ENCODE measurements around the gene STRAP. TPM values are rescaled to one million over a fixed set of nuclear protein-coding genes. Genes with fewer than 3 reads are reported as not detected.
A peak's percentile ranks its signal among the peaks of the same experiment; 100 is the strongest.

STRAP gene
- total RNA-seq, 2 donors from 2014 or later, result 188 to 362 TPM

DNA sequence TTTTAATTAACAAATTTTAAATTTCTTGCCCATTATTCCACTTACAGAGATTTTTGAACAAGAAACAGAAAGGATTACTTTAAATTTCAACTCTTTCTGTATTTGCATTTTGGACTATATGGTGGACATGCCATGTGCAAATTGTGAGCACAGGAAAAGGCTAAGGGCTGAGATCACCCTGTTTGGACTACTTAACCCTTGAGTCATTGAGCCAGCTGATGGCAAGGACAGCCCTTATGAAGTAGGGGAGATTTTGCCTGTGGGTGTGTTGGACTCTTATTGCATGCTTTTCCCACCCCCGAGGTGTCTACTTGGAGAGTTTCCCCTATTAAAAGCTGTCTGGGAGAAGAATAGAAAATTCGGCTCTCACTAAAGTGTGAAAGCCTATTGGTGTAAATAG, 46.2 kb downstream of the STRAP start:
- peaks cover 47% of the 10 kb centered on the region for H3K4me1 Mint-ChIP-seq
- TF ChIP-seq, protein P1, sequence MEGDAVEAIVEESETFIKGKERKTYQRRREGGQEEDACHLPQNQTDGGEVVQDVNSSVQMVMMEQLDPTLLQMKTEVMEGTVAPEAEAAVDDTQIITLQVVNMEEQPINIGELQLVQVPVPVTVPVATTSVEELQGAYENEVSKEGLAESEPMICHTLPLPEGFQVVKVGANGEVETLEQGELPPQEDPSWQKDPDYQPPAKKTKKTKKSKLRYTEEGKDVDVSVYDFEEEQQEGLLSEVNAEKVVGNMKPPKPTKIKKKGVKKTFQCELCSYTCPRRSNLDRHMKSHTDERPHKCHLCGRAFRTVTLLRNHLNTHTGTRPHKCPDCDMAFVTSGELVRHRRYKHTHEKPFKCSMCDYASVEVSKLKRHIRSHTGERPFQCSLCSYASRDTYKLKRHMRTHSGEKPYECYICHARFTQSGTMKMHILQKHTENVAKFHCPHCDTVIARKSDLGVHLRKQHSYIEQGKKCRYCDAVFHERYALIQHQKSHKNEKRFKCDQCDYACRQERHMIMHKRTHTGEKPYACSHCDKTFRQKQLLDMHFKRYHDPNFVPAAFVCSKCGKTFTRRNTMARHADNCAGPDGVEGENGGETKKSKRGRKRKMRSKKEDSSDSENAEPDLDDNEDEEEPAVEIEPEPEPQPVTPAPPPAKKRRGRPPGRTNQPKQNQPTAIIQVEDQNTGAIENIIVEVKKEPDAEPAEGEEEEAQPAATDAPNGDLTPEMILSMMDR (conservative IDR thresholded peaks at IDR 0.05), result no peak
- H3K36me3 Mint-ChIP-seq (ENCODE audit: low read depth), result peaks cover 20% of the 10 kb centered on the region
- no peak overlapping the region for H3K27ac Mint-ChIP-seq
- Histone ChIP-seq H3K27ac (ENCODE audit: low read depth, low read length) (peak overlapping the region; percentile 21), H3K9me3 (ENCODE audit: control insufficient read depth, low read length) (peaks cover 3% of the 10 kb centered on the region), H3K4me1 (ENCODE audit: control insufficient read depth, insufficient read depth, low read length) (no peaks in the 10 kb centered on the region), H3K4me3 (ENCODE audit: low read length) (no peak overlapping the region), H3K27me3 (ENCODE audit: control insufficient read depth, insufficient read depth, low read length, poor library complexity, severe bottlenecking) (no peaks in the 10 kb centered on the region), H3K9ac (ENCODE audit: extremely low read depth, low read length, poor library complexity, severe bottlenecking) (no peak overlapping the region), H3K36me3 (ENCODE audit: control insufficient read depth, insufficient read depth, low read length) (peaks cover 6% of the 10 kb centered on the region)
- H3K9me3 Mint-ChIP-seq, result no peaks in the 10 kb centered on the region
- no peak for DNase-seq
- H3K4me3 Mint-ChIP-seq, result no peak overlapping the region
- 84 to 100% methylated on average over 2 of the region's 2 CpGs for WGBS, 2 experiments (ENCODE audit: insufficient coverage in 1 of 2, insufficient read length in 1 of 2)
- H3K27me3 Mint-ChIP-seq (ENCODE audit: insufficient read depth), result no peaks in the 10 kb centered on the region

DNA sequence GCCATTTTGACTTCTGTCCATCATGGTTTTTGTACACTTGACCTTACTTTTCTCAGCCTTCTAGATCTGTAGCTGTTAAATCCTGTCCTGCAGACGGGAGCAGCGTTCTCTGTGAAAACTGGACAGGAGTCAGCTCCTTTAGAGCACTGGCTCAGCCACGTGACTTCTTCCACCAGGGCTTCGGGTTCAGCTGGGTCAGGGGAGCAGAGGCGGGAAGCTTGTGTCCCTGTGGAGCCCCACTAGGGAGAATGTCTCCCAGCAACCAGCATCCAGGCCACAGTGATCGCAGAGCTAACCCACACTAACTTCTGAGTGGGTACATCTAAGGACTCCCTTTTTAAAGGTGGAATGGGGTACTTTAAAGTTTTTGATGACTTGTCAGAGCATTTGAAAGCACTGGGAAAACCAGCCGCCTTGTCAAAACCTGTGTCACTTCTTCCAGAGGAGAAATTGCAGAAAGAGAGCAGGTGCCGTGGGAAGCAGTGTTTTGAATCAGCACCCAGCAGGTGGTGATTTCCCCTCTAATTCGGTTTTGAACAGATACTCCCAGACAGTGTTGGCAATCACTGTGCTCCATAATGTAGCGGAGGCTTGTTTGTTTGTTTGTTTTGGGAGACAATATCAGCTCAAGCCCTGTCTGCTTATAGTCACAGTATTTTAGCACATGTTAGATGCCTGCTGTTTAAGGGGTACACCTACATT, 46.8 kb downstream of the STRAP start:
- H3K27ac ChIP-seq (ENCODE audit: low read depth, low read length), result peak overlapping the region; percentile 21
- TF ChIP-seq, protein P1 (conservative IDR thresholded peaks at IDR 0.05), result no peak
- no peak overlapping the region for H3K4me3 Mint-ChIP-seq

DNA sequence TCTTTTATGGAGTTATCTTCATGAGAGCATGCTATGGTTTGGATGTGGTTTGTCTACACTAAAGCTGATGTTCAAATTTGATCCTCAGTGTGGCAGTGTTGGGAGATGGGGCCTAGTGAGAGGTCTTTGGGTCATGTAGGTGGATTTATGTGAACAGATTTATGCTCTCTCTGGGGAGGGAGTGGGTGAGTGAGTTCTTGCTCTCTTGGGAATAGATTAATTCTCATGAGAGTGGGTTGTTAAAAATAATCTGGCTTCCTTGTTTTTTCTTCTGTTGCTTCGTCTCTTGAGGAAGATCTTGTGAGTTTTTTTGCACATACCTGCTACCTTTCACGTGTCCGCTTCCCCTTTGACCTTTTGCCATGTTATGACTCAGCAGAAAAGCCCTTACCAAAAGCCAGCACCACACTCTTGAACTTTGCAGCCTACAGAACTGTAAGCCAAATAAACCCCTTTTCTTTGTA, 49.4 kb downstream of the STRAP start:
- Histone ChIP-seq H3K9me3 (ENCODE audit: control insufficient read depth, low read length) (peaks cover 3% of the 10 kb centered on the region), H3K27me3 (ENCODE audit: control insufficient read depth, insufficient read depth, low read length, poor library complexity, severe bottlenecking) (no peaks in the 10 kb centered on the region), H3K9ac (ENCODE audit: extremely low read depth, low read length, poor library complexity, severe bottlenecking) (no peak overlapping the region), H3K4me1 (ENCODE audit: control insufficient read depth, insufficient read depth, low read length) (no peaks in the 10 kb centered on the region), H3K36me3 (ENCODE audit: control insufficient read depth, insufficient read depth, low read length) (peaks cover 6% of the 10 kb centered on the region), H3K4me3 (ENCODE audit: low read length) (no peak overlapping the region), H3K27ac (ENCODE audit: low read depth, low read length) (no peak overlapping the region)
- H3K9me3 Mint-ChIP-seq, result no peaks in the 10 kb centered on the region
- H3K27ac Mint-ChIP-seq, result peak overlapping the region; percentile 67
- peak; percentile 51 for DNase-seq
- H3K36me3 Mint-ChIP-seq (ENCODE audit: low read depth), result peaks cover 24% of the 10 kb centered on the region
- TF ChIP-seq, protein P1 (conservative IDR thresholded peaks at IDR 0.05), result peak; percentile 73
- WGBS, 2 experiments (ENCODE audit: insufficient coverage in 1 of 2, insufficient read length in 1 of 2), result 72 to 88% methylated on average over 3 of the region's 3 CpGs
- H3K4me3 Mint-ChIP-seq, result no peak overlapping the region
- H3K4me1 Mint-ChIP-seq, result peaks cover 38% of the 10 kb centered on the region
- no peaks in the 10 kb centered on the region for H3K27me3 Mint-ChIP-seq (ENCODE audit: insufficient read depth)

More for the DNA sequence above, 46.8 kb downstream of the STRAP start:
- Mint-ChIP-seq H3K27ac (peak overlapping the region; percentile 35), H3K9me3 (no peaks in the 10 kb centered on the region), H3K27me3 (ENCODE audit: insufficient read depth) (no peaks in the 10 kb centered on the region), H3K4me1 (peaks cover 47% of the 10 kb centered on the region), H3K36me3 (ENCODE audit: low read depth) (peaks cover 24% of the 10 kb centered on the region)
- H3K4me1 ChIP-seq (ENCODE audit: control insufficient read depth, insufficient read depth, low read length), result no peaks in the 10 kb centered on the region
- H3K36me3 ChIP-seq (ENCODE audit: control insufficient read depth, insufficient read depth, low read length), result peaks cover 6% of the 10 kb centered on the region
- WGBS, 2 experiments (ENCODE audit: insufficient coverage in 1 of 2, insufficient read length in 1 of 2), result 67 to 72% methylated on average over 9 to 10 of the region's 10 CpGs
- no peak overlapping the region for H3K4me3 ChIP-seq (ENCODE audit: low read length)
- no peaks in the 10 kb centered on the region for H3K27me3 ChIP-seq (ENCODE audit: control insufficient read depth, insufficient read depth, low read length, poor library complexity, severe bottlenecking)
- DNase-seq, result peak; percentile 59
- no peak overlapping the region for H3K9ac ChIP-seq (ENCODE audit: extremely low read depth, low read length, poor library complexity, severe bottlenecking)
- peaks cover 3% of the 10 kb centered on the region for H3K9me3 ChIP-seq (ENCODE audit: control insufficient read depth, low read length)
